CD4-positive, alpha-beta T cell treated with Interleukin-21 for 1 hour (primary cell): Measurements from ENCODE around the gene ZMYND12.

Experiments
- DNase-seq: peaks from one replicate; pipeline ENCODE4 v3.0.0-alpha.2; 2020

ZMYND12 gene

GRCh38 chr1:42439940-42440339 is 15.9 kb downstream of the ZMYND12 start:
- DNase-seq = no peak

DNA sequence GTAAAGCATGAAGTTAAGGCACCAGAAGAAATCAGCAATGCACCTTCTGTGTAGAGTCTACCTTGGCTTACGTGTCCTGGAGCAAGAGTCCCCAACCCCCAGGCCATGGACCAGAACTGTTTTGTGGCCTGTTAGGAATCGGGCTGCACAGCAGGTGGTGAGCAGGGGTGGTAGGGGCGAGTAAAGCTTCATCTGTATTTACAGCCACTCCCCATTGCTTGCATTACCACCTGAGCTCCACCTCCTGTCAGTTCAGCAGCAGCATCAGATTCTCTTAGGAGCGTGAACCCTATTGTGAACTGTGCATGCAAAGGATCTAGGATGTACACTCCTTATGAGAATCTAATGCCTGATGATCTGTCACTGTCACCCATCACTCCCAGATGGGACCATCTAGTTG is 21.5 kb downstream of the ZMYND12 start:
- no peak for DNase-seq

DNA sequence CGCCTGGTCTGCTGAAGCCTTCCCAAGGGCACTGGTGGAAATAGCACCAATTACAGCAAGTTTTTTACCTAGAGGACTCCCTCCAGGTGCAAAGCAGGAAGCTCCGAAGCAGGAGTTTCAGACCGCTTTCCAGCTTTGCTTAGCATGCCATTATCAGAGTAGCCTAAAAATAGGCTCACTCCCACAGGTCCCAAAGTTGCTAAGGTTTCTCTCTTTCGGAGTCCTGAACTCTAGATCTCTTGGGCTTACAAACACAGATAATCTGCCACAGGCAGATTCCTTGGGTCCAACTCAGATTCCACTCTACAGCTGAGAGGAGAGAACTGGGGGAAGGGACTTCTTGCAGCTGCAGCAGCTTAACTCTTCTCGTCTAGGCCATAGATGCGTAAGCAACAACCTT is 22.5 kb downstream of the ZMYND12 start:
- DNase-seq = no peak

GRCh38 chr1:42432714-42433113 is 23.1 kb downstream of the ZMYND12 start:
- no peak for DNase-seq

DNA sequence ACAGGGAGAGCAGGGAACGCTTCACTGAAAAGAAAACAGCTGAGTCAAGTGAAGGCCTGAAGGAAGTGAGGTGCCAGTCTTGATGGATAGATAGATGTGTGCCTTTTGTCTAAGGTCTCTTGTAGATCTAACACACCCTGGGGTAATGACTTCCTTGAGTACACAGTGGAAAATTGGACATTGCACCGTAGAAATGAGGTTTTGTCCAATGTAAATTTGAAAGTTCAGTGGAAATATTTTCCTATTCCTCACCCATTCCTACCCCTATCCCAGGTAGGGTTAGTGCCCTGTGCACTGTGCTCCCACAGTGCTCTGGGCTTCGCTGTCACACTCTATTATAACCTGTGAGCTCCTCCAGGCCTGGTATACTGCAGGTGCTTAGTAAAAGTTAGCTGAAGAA is 24.3 kb downstream of the ZMYND12 start:
- DNase-seq = no peak

- no peak for DNase-seq
These were observed 25.3 kb downstream of the ZMYND12 start for GRCh38 chr1:42430286-42431135.

DNA sequence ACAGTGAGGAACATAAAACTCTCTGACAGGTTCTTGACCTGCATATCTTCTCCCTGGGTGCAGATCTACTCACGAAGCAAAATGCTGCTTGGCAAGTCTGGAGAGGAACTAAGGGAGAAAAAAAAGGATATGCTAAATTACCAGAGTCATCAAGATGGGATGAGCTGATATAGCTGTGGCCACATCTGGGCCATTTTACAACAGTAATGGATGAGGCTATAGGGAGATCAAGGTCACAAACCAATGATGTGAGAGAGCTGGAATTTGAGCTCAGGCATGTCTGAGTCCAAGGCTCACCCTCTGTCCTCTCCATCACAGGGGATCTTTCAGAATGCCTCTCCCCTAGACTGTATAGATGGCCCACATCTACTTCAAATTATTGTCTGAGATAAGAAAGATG is 26.2 kb downstream of the ZMYND12 start:
- DNase-seq = no peak

GRCh38 chr1:42427240-42427639 is 28.6 kb downstream of the ZMYND12 start:
- DNase-seq = no peak

DNA sequence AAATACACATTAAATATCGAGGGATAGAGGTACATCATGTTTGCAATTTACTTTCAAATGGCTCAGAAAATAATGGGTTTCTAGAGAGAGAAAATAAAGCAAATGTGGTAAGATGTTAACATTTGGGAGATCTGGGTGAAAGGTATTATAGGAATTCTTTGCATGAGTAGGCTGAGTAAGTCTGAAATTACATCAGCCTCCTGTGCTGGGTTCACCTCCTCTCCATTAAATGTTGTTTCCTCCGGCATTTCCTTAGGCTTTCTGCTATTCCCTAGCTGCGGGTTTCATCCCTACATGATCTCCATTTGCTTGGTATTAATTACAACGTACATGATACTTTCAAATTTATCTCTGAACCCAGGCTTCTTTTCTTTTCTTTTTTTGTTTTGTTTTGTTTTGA is 31.6 kb downstream of the ZMYND12 start:
- no peak for DNase-seq

DNA sequence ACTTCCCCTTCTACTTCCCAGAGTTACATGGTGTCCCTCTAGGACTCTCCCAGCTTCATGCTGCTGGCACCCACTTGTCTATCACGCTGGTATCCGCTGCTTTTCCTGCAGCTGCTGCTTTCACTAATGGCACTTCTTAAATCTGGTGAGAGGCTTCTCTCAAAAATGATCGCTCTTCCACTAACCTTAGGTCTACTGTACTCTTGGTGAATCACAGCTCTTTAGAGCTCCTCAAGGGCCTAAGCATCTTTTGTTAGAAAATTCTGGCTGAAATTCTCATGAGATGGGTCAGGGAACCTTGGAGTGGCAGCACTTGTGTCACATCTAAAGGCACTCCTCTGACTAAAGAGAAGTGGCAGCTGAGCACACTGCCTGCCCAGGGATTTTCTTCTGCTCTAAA is 32.1 kb downstream of the ZMYND12 start:
- no peak for DNase-seq

DNA sequence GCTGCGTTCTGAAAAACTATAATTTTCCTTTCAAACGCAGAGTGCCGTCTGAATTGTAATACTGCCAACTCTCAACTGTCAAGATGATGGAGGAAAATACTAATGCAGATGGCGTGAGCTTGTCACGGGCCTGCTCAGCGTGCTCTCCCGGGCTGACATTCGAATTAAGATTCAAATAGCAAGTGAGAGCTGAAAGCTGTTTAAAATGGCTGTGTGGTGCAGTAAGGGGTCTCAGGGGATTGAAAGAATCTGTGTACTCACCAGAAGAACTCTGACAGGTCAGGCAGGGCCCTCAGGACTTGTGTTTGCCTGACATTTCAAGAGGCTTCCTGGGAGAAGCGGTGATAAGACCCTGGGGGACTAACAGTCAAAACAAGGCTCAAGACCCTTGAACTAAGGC is 33.1 kb downstream of the ZMYND12 start:
- DNase-seq = no peak

DNA sequence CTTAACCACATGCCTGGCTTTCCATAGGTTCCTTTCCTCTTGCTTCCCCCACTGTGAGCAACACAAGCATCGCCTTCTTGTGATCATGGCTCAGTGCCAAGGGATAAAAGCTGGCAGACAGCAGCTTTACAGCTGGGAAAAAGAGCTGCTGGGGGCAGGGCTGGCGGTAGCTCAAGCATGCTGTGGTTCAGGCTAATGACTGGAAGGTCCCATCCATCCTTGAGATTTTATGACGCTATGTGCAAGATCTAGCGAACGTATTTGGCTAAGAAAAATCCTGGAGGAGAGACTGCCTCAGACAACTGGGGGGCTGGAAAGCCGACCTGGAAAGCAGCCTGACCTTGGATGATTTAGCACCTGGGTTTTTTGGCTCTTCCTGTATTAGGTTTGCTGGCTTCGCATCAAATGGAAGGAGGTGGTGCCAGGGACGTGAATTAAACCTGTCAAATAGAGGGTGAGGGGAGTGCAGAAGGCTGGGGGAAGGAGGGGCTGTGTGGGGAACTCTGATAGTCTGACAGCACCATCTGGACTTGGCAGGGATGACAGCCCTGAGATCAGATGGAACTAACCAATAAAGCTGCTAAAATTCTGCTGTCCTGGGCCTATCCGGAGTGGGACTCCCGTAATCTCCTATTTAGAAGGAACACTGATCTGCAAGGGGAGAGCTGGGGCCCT is 34.8 kb downstream of the ZMYND12 start:
- DNase-seq = no peak

- DNase-seq = no peak
These were observed 35.7 kb downstream of the ZMYND12 start for GRCh38 chr1:42420121-42420520.

GRCh38 chr1:42419126-42419821 is 36.5 kb downstream of the ZMYND12 start:
- DNase-seq = no peak

GRCh38 chr1:42418516-42418915 is 37.3 kb downstream of the ZMYND12 start:
- DNase-seq = no peak

- DNase-seq = no peak
These were observed 38.7 kb downstream of the ZMYND12 start for GRCh38 chr1:42417166-42417565.

DNA sequence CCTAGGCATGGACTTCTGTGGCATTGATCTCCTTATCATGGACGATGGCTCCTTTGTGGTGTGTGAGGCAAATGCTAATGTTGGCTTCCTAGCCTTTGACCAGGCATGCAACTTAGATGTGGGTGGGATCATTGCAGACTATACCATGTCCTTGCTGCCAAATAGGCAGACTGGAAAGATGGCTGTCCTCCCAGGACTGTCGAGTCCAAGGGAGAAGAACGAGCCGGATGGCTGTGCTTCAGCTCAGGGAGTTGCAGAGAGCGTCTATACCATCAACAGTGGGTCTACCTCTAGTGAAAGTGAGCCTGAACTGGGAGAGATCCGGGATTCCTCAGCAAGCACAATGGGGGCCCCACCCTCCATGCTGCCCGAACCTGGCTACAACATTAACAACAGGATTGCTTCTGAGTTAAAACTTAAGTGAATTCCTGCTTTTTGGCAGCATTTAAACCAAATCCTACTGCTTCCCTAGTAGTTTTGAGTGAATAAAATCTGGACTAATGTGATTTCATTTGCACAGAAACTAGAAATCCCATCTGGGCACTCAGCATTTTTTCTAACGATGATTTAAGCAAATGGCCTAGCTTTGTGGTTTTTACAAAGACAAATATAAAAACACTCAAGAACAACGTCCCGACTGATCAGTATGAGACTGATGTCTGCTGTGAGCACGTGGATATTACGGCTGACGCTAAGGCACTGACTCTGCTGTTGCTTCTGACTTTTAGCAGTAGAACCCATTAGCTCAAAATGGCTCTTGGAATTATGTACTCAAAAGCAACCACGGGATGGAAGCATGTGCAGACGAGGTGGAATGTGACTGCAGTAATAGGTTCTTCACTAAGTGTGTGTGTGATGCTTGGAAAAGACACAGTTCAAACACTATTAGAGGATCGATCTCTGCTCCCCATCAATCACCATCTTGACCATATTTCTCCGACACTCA is 41.0 kb downstream of the ZMYND12 start:
- DNase-seq = no peak

GRCh38 chr1:42403880-42404400 is 51.9 kb downstream of the ZMYND12 start:
- DNase-seq = no peak

- DNase-seq = no peak
These were observed 56.3 kb downstream of the ZMYND12 start for GRCh38 chr1:42399315-42400100.

GRCh38 chr1:42392967-42393848 is 62.6 kb downstream of the ZMYND12 start:
- DNase-seq = no peak

GRCh38 chr1:42392255-42392654 is 63.6 kb downstream of the ZMYND12 start:
- DNase-seq = no peak
